GM21423 (cell line): Measurements from ENCODE around the gene PITX3.

ENCODE experiments used
- ATAC-seq: cut with Tn5 transposase; IDR thresholded peaks from one replicate; pipeline ENCODE4 v1.9.1; 2021; ENCODE audit warnings: mild to moderate bottlenecking, moderate library complexity; ENCODE audit not compliant: unreplicated experiment

PITX3 gene

GRCh38 chr10:102185811-102186527, 55.3 kb downstream of the PITX3 start:
- no peak for ATAC-seq

- no peak for ATAC-seq
Observed at GRCh38 chr10:102185272-102185671, 56.0 kb downstream of the PITX3 start.

GRCh38 chr10:102184606-102185005, 56.7 kb downstream of the PITX3 start:
- ATAC-seq = no peak
